Lower lobe of right lung (tissue), 2 donors: ENCODE results near the gene COPRS. TPM values are rescaled to one million over a fixed set of nuclear protein-coding genes. Genes with fewer than 3 reads are reported as not detected.

ENCODE experiments used
- ATAC-seq, 2 donors: fragments of 200-7000 bp; cut with Tn5 transposase; one replicate each; pipeline ENCODE4 v1.9.1; 2020 to 2022; ENCODE audit warnings: mild to moderate bottlenecking in 2 of 2, moderate library complexity in 2 of 2
- DNase-seq: peaks from one replicate; pipeline ENCODE4 v3.0.0-alpha.2; 2020
- H3K27ac ChIP-seq: fragments of 200-600 bp; one replicate; pipeline ENCODE4 v1.8.0; 2022
- H3K27me3 ChIP-seq: fragments of 200-600 bp; one replicate; pipeline ENCODE4 v1.8.0; 2022; ENCODE audit warnings: low read depth
- H3K36me3 ChIP-seq: fragments of 200-600 bp; one replicate; pipeline ENCODE4 v1.8.0; 2022; ENCODE audit warnings: mild to moderate bottlenecking
- H3K4me1 ChIP-seq: fragments of 200-600 bp; one replicate; pipeline ENCODE4 v1.8.0; 2022
- H3K4me3 ChIP-seq: fragments of 200-600 bp; one replicate; pipeline ENCODE4 v1.8.0; 2022; ENCODE audit warnings: mild to moderate bottlenecking
- H3K9me3 ChIP-seq: fragments of 200-600 bp; one replicate; pipeline ENCODE4 v1.8.0; 2022
- CTCF ChIP-seq: fragments of 200-600 bp; IDR thresholded peaks from one replicate; pipeline ENCODE4 v1.8.0; 2022; ENCODE audit warnings: antibody characterized with exemption, mild to moderate bottlenecking
- intact Hi-C: fragments of 100-400 bp; cut with DNase I; formaldehyde crosslinking; loops from one replicate; pipeline ENCODE4 v1.11.0; 2022
- total RNA-seq: library from RNA; stranded (reverse); fragmentation: NEBNext Ultra II Directional; extraction: Animal tissue kit (Norgen Biotek cat#: 25700); gene quantifications from one replicate; pipeline ENCODE4 v1.2.1, GENCODE V29; 2021
- donor health status: DM: no; HTN: yes; CAD: no; lungs with severe emphysema.

COPRS gene
- total RNA-seq, 1 donor from 2014 or later = 37.4 TPM

- H3K9me3 ChIP-seq = no peaks in the 10 kb centered on the region
- no peaks in the 10 kb centered on the region for H3K27me3 ChIP-seq
- DNase-seq = no peak
- no peak overlapping the region for H3K27ac ChIP-seq
- no peaks in the 10 kb centered on the region for H3K4me1 ChIP-seq
- H3K36me3 ChIP-seq = peaks cover 100% of the 10 kb centered on the region
- no peak for TF ChIP-seq CTCF
- ATAC-seq = peak; percentile 19 to 69
- intact Hi-C loops = no loop called here
- H3K4me3 ChIP-seq = no peak overlapping the region
Observed at GRCh38 chr17:31877911-31878702, 19.1 kb upstream of the COPRS start.

- peaks cover 100% of the 10 kb centered on the region for H3K36me3 ChIP-seq
- no peaks in the 10 kb centered on the region for H3K9me3 ChIP-seq
- intact Hi-C loops = no loop called here
- no peak for TF ChIP-seq CTCF
- H3K4me1 ChIP-seq = no peaks in the 10 kb centered on the region
- DNase-seq (no peak), ATAC-seq (no peak)
- H3K27me3 ChIP-seq = no peaks in the 10 kb centered on the region
- no peak overlapping the region for H3K27ac ChIP-seq
- no peak overlapping the region for H3K4me3 ChIP-seq
Observed at GRCh38 chr17:31877341-31877740, 18.3 kb upstream of the COPRS start.

GRCh38 chr17:31875081-31875480 lies 16.0 kb upstream of the COPRS start:
- H3K36me3 ChIP-seq = peaks cover 100% of the 10 kb centered on the region

GRCh38 chr17:31869797-31870568 lies 10.9 kb upstream of the COPRS start:
- TF ChIP-seq CTCF = no peak
- ATAC-seq (no peak), DNase-seq (no peak)
- H3K36me3 ChIP-seq = peaks cover 99% of the 10 kb centered on the region
- no peak overlapping the region for H3K27ac ChIP-seq
- H3K4me3 ChIP-seq = no peak overlapping the region
- no peaks in the 10 kb centered on the region for H3K9me3 ChIP-seq
- intact Hi-C loops = no loop called here
- H3K4me1 ChIP-seq = no peaks in the 10 kb centered on the region
- no peaks in the 10 kb centered on the region for H3K27me3 ChIP-seq

More at GRCh38 chr17:31875081-31875480, 16.0 kb upstream of the COPRS start:
- TF ChIP-seq CTCF = no peak
- DNase-seq = no peak
- Histone ChIP-seq H3K9me3 (no peaks in the 10 kb centered on the region), H3K4me3 (no peak overlapping the region), H3K27me3 (no peaks in the 10 kb centered on the region), H3K27ac (no peak overlapping the region), H3K4me1 (no peaks in the 10 kb centered on the region)
- ATAC-seq = no peak
- intact Hi-C loops = no loop called here

GRCh38 chr17:31869031-31869430 lies 10.0 kb upstream of the COPRS start:
- Histone ChIP-seq H3K27me3 (no peaks in the 10 kb centered on the region), H3K4me1 (no peaks in the 10 kb centered on the region), H3K4me3 (no peak overlapping the region), H3K9me3 (no peaks in the 10 kb centered on the region), H3K36me3 (peaks cover 99% of the 10 kb centered on the region), H3K27ac (no peak overlapping the region)
- no peak for TF ChIP-seq CTCF
- intact Hi-C loops = no loop called here
- ATAC-seq (no peak), DNase-seq (no peak)
